ENCODE measurements around the gene ILK.

DNA sequence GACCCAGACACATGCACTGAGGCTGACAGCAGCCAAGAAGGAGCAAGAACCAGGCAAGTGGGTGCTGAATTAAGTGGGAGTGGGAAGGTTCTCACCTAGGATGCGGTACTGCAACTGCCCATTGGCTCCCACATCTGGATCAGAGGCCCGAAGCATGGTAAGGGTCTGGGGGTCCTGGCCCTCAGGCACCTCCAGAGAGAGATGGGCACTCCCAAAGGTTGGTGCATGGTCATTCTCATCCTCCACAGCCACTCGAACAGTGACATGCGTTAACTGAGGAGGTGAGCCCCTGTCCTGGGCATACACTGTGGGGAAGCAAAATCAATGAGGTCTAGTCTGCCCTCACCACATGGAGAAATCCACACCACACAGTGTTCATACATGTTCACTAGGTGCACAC lies 25.0 kb downstream of the ILK start:
- no peak for TF ChIP-seq CTCF (conservative IDR thresholded peaks at IDR 0.05)
- no peak for TF ChIP-seq ZFX (IDR thresholded peaks at IDR 0.05)

Data from C4-2B (cell line).